GM12878 (cell line): ENCODE data around the gene TMEM18.

ENCODE experiments used
- BACH1 ChIP-seq: fragments of 450-650 bp; IDR thresholded peaks from 2 replicates; pipeline ENCODE4 v1.6.1; 2017; ENCODE audit warnings: mild to moderate bottlenecking, borderline replicate concordance
- CTCF ChIP-seq, 3 experiments: IDR thresholded peaks in 2 of 3; conservative IDR thresholded peaks in 1 of 3; 2 replicates each; pipeline ENCODE4 v1.5.1; 2011; ENCODE audit warnings: low read depth in 3 of 3, low read length in 3 of 3, mild to moderate bottlenecking in 3 of 3, control low read depth in 2 of 3, moderate library complexity in 2 of 3, inconsistent platforms in 1 of 3, mixed read lengths in 1 of 3; ENCODE audit not compliant: control insufficient read depth in 2 of 3, insufficient read depth in 1 of 3; ENCODE audit errors: extremely low read depth in 1 of 3
- JUND ChIP-seq: IDR thresholded peaks from 2 replicates; pipeline ENCODE4 v1.6.1; 2012; ENCODE audit warnings: low read depth, mild to moderate bottlenecking, low read length, improper control_type of control experiment, moderate library complexity
- NFYB ChIP-seq: IDR thresholded peaks from 2 replicates; pipeline ENCODE4 v1.6.1; 2011; ENCODE audit warnings: low read depth, mild to moderate bottlenecking, low read length, improper control_type of control experiment, moderate library complexity; ENCODE audit not compliant: insufficient read depth
- NRF1 ChIP-seq: conservative IDR thresholded peaks from 2 replicates; pipeline ENCODE4 v1.6.1; 2011; ENCODE audit warnings: mild to moderate bottlenecking, low read depth, low read length, improper control_type of control experiment

GRCh38 chr2:673016-673415 is 4.2 kb downstream of the TMEM18 start:
- no peak for TF ChIP-seq NRF1
- no peak for TF ChIP-seq CTCF (IDR thresholded peaks at IDR 0.05 in 2 of 3, conservative IDR thresholded peaks at IDR 0.05 in 1 of 3; ENCODE audit: control insufficient read depth in 2 of 3, extremely low read depth in 1 of 3, insufficient read depth in 1 of 3, low read depth in 3 of 3, low read length in 3 of 3)
- no peak for TF ChIP-seq BACH1
- no peak for TF ChIP-seq JUND
- TF ChIP-seq NFYB: no peak
